Central memory CD4-positive, alpha-beta T cell (primary cell): Measurements from ENCODE around the gene SHISA5.
A peak's percentile ranks its signal among the peaks of the same experiment; 100 is the strongest.

Experiments used
- DNase-seq: peaks from one replicate; pipeline ENCODE4 v3.0.0; 2022

The SHISA5 gene

GRCh38 chr3:48456456-48456855, 47.5 kb downstream of the SHISA5 start:
- no peak for DNase-seq

- DNase-seq: no peak
These were observed 52.7 kb downstream of the SHISA5 start for GRCh38 chr3:48451270-48451669.

- DNase-seq: peak; percentile 80
These were observed 57.4 kb downstream of the SHISA5 start, which contains the start of gene ATRIP for GRCh38 chr3:48446425-48447193. ATRIP (plus strand) TSS chr3:48446737; CDS start chr3:48446846, 109 bp downstream.

- DNase-seq: no peak
These were observed 57.9 kb downstream of the SHISA5 start for GRCh38 chr3:48446043-48446424.

GRCh38 chr3:48445277-48445882, 58.6 kb downstream of the SHISA5 start:
- no peak for DNase-seq

- no peak for DNase-seq
These were observed 62.0 kb downstream of the SHISA5 start for GRCh38 chr3:48441940-48442339.

- DNase-seq: peak; percentile 37
These were observed 63.4 kb downstream of the SHISA5 start for GRCh38 chr3:48440590-48440958.

GRCh38 chr3:48439820-48440589, 64.0 kb downstream of the SHISA5 start, which contains the start of the genes CCDC51 and TMA7:
CCDC51 (minus strand) TSS chr3:48440119; CDS start chr3:48435128, 4,991 bp downstream.
TMA7 (plus strand) TSS chr3:48440257; CDS start chr3:48440297, 40 bp downstream.
- DNase-seq: peak; percentile 97

- no peak for DNase-seq
These were observed 66.2 kb downstream of the SHISA5 start for GRCh38 chr3:48437812-48438211.

- DNase-seq: no peak
These were observed 67.1 kb downstream of the SHISA5 start for GRCh38 chr3:48436855-48437254.

- no peak for DNase-seq
These were observed 67.5 kb downstream of the SHISA5 start for GRCh38 chr3:48436477-48436787.

GRCh38 chr3:48435774-48436476, 68.0 kb downstream of the SHISA5 start:
- DNase-seq: peak; percentile 78

- no peak for DNase-seq
These were observed 68.8 kb downstream of the SHISA5 start for GRCh38 chr3:48435223-48435595.

- DNase-seq: no peak
These were observed 69.3 kb downstream of the SHISA5 start for GRCh38 chr3:48434591-48435222.

GRCh38 chr3:48433472-48434118, 70.4 kb downstream of the SHISA5 start:
- no peak for DNase-seq

GRCh38 chr3:48432411-48433371, 71.3 kb downstream of the SHISA5 start:
- DNase-seq: no peak

- no peak for DNase-seq
These were observed 72.5 kb downstream of the SHISA5 start for GRCh38 chr3:48431224-48432029.

GRCh38 chr3:48430708-48431101, 73.3 kb downstream of the SHISA5 start:
- no peak for DNase-seq

GRCh38 chr3:48429960-48430707, 73.8 kb downstream of the SHISA5 start, which contains the start of gene PLXNB1:
PLXNB1 (minus strand) TSS chr3:48430086; CDS start chr3:48424611, 5,475 bp downstream.
- no peak for DNase-seq
